ENCODE measurements around the gene SMCO4. TPM values are rescaled to one million over a fixed set of nuclear protein-coding genes. Genes with fewer than 3 reads are reported as not detected.

The SMCO4 gene
- total RNA-seq, 1 experiment from 2014 or later = 23.0 TPM

DNA sequence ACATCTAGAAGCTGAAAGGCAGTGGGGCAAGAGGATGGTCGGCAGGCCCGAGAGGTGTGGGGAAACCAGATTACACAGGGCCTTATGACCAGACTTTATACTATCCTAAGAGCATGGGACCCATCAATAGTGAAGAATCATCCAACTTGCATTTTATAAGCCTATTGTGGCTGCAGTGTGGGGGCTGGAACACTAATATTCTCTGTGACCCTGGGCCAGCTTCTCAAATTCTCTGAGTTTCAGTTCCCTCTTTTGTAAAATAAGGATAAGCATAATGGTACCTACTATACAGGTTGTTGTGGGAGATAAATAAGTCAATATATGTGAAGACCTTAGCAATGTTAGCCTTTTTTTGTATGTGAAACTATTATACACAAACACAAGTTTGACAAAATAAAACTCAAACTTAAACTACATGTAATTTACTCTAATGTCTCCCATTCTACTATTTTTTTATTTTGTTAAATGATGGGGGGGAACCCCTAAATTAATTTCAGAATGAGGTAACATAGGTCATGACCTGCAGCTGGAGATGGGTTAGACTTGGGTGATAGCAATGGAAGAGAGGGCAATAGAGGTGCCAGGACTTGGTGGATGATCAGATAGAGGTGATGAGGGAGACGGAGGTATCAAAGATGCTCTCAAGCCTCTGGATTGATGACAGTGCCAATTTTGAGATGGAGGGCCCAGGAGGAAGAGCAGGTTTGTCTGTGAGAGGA lies 30.1 kb downstream of the SMCO4 start:
- Histone ChIP-seq H3K36me3 (ENCODE audit: low read depth) (no peaks in the 10 kb centered on the region), H3K27ac (no peak overlapping the region), H3K27me3 (ENCODE audit: insufficient read depth, low read depth) (no peaks in the 10 kb centered on the region), H3K79me2 (ENCODE audit: low read depth) (no peaks in the 10 kb centered on the region), H3K4me3 (no peak overlapping the region), H3K9me2 (ENCODE audit: insufficient read depth) (no peaks in the 10 kb centered on the region), H2AFZ (no peak overlapping the region), H3K9me3 (ENCODE audit: insufficient read depth, low read depth) (no peaks in the 10 kb centered on the region), H3K4me2 (no peak overlapping the region), H4K20me1 (ENCODE audit: insufficient read depth) (no peaks in the 10 kb centered on the region), H3K4me1 (replicated peaks; ENCODE audit: insufficient read depth) (no peaks in the 10 kb centered on the region), H3F3A (ENCODE audit: insufficient read depth, low read depth) (no peaks in the 10 kb centered on the region)
- no peak for TF ChIP-seq EZH2 (IDR thresholded peaks at IDR 0.05; ENCODE audit: low read depth)
- TF ChIP-seq, protein P1, sequence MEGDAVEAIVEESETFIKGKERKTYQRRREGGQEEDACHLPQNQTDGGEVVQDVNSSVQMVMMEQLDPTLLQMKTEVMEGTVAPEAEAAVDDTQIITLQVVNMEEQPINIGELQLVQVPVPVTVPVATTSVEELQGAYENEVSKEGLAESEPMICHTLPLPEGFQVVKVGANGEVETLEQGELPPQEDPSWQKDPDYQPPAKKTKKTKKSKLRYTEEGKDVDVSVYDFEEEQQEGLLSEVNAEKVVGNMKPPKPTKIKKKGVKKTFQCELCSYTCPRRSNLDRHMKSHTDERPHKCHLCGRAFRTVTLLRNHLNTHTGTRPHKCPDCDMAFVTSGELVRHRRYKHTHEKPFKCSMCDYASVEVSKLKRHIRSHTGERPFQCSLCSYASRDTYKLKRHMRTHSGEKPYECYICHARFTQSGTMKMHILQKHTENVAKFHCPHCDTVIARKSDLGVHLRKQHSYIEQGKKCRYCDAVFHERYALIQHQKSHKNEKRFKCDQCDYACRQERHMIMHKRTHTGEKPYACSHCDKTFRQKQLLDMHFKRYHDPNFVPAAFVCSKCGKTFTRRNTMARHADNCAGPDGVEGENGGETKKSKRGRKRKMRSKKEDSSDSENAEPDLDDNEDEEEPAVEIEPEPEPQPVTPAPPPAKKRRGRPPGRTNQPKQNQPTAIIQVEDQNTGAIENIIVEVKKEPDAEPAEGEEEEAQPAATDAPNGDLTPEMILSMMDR (conservative IDR thresholded peaks at IDR 0.05) = no peak
- BruUV-seq (replicated peaks) = no TSS peak
- ChIA-PET CTCF (no interaction called here), POLR2A (ENCODE audit: unreplicated experiment) (interaction anchor here (0.6 kb wide), 1 partner anchor 311 kb away, joined by 4 read pairs; no protein-coding TSS in a partner anchor)
- no peak for DNase-seq
- intact Hi-C loops (cut with micrococcal nuclease; ENCODE audit: unreplicated experiment) = no loop called here

DNA sequence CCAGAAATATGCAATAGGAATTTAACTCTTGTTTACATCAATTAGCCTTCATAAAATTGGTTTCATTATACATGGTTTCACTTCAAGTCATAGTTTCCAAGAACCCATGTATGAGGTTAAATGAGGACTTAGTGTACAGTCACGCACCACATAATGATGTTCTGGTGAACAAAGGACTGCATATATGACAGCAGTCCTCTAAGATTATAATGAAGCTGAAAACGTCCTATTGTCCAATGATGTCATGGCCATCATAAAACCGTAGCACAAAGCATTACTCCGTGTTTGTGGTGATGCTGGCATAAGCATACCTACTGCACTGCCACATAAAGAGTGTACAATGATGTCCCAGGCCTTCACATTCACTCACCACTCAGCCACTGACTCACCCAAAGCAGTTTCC lies 31.1 kb downstream of the SMCO4 start:
- Histone ChIP-seq H2AFZ (no peak overlapping the region), H3K27me3 (ENCODE audit: insufficient read depth, low read depth) (no peaks in the 10 kb centered on the region), H3K4me1 (replicated peaks; ENCODE audit: insufficient read depth) (no peaks in the 10 kb centered on the region), H3F3A (ENCODE audit: insufficient read depth, low read depth) (no peaks in the 10 kb centered on the region), H3K4me2 (no peak overlapping the region), H3K79me2 (ENCODE audit: low read depth) (no peaks in the 10 kb centered on the region), H3K9me3 (ENCODE audit: insufficient read depth, low read depth) (no peaks in the 10 kb centered on the region), H3K9me2 (ENCODE audit: insufficient read depth) (no peaks in the 10 kb centered on the region), H4K20me1 (ENCODE audit: insufficient read depth) (no peaks in the 10 kb centered on the region), H3K4me3 (no peak overlapping the region), H3K36me3 (ENCODE audit: low read depth) (no peaks in the 10 kb centered on the region), H3K27ac (no peak overlapping the region)
- ChIA-PET CTCF (no interaction called here), POLR2A (ENCODE audit: unreplicated experiment) (no interaction called here)
- no TSS peak for BruUV-seq (replicated peaks)
- no peak for DNase-seq
- TF ChIP-seq, protein P1 (conservative IDR thresholded peaks at IDR 0.05) = no peak
- no peak for TF ChIP-seq EZH2 (IDR thresholded peaks at IDR 0.05; ENCODE audit: low read depth)
- intact Hi-C loops (cut with micrococcal nuclease; ENCODE audit: unreplicated experiment) = no loop called here

DNA sequence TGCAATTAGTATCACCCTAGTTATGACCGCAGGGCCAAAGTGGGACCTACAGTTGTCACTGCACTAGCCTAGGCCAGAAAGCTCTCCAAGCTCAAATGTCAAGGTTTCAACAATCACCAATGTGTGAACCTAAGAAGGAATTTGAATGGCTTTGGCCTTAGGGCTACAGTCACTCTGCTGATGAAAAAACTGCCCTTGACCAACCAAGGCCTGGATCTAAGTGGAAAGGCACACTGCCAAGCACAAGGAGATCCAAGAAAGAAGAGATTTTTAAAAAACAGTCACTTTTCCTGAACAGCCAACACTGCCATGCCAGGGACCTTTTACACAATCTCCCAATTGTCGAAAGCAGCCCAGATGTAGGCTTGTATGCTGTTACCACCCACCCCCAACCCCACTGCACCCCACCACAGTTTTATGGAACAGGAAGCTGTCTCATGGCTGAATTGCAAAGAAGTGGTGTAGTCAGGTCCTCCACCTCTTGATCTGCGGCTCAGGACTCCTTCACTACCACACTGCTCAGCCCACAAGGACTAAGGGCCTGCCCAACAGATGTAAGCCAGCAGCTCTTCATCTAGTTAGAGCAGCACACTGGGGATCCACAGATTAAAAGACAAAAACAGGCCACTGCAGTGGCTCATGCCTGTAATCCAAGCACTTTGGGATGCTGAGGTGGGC lies 32.9 kb downstream of the SMCO4 start:
- H3F3A ChIP-seq (ENCODE audit: insufficient read depth, low read depth) = no peaks in the 10 kb centered on the region
- TF ChIP-seq, protein P1 (conservative IDR thresholded peaks at IDR 0.05) = no peak
- TF ChIP-seq EZH2 (IDR thresholded peaks at IDR 0.05; ENCODE audit: low read depth) = no peak
- H3K4me1 ChIP-seq (replicated peaks; ENCODE audit: insufficient read depth) = no peaks in the 10 kb centered on the region
- no peaks in the 10 kb centered on the region for H3K27me3 ChIP-seq (ENCODE audit: insufficient read depth, low read depth)
- no TSS peak for BruUV-seq (replicated peaks)
- H3K36me3 ChIP-seq (ENCODE audit: low read depth) = no peaks in the 10 kb centered on the region
- no peaks in the 10 kb centered on the region for H3K79me2 ChIP-seq (ENCODE audit: low read depth)
- no peak overlapping the region for H3K27ac ChIP-seq
- ChIA-PET POLR2A (ENCODE audit: unreplicated experiment) (no interaction called here), CTCF (no interaction called here)
- no peaks in the 10 kb centered on the region for H3K9me3 ChIP-seq (ENCODE audit: insufficient read depth, low read depth)
- intact Hi-C loops (cut with micrococcal nuclease; ENCODE audit: unreplicated experiment) = no loop called here
- no peak overlapping the region for H2AFZ ChIP-seq
- DNase-seq = no peak
- H3K9me2 ChIP-seq (ENCODE audit: insufficient read depth) = no peaks in the 10 kb centered on the region
- H4K20me1 ChIP-seq (ENCODE audit: insufficient read depth) = no peaks in the 10 kb centered on the region
- no peak overlapping the region for H3K4me2 ChIP-seq
- no peak overlapping the region for H3K4me3 ChIP-seq
